Dedifferentiated amniotic fluid mesenchymal stem cell (primary cell): ENCODE data around the gene XPO6.

Experiments used
- DNase-seq: peaks from one replicate; pipeline ENCODE4 v3.0.0-alpha.2; 2016; ENCODE audit errors: extremely low spot score

XPO6 gene

DNA sequence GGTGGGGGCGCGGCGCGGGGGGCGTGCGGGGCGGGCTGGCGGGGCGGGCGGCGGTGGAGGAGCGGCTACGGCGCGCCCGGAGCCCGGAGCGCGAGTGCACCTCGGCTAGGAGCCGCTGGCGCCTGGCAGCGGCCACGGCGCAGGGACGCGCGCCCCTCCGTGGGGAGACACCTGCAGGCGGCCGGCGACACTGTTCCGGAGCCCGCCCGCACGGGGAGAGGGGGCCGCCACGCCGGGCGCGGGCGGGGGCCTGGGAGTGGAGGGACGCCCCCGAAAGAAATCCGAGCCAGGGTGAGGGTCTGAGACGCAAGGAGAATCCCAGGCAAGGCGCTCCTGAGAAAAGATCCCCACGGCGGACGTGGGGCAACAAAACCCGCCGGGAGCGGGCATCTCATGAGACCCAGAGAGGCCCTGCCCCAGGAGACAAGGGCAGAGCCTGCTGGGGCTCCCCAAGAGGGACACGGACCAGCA lies 148.1 kb downstream of the XPO6 start, which contains the start of gene GSG1L:
GSG1L (minus strand) TSS at position 124 of the 471 bp plus-strand sequence. CDS start 290 bp downstream, outside the sequence.
- DNase-seq = no peak

DNA sequence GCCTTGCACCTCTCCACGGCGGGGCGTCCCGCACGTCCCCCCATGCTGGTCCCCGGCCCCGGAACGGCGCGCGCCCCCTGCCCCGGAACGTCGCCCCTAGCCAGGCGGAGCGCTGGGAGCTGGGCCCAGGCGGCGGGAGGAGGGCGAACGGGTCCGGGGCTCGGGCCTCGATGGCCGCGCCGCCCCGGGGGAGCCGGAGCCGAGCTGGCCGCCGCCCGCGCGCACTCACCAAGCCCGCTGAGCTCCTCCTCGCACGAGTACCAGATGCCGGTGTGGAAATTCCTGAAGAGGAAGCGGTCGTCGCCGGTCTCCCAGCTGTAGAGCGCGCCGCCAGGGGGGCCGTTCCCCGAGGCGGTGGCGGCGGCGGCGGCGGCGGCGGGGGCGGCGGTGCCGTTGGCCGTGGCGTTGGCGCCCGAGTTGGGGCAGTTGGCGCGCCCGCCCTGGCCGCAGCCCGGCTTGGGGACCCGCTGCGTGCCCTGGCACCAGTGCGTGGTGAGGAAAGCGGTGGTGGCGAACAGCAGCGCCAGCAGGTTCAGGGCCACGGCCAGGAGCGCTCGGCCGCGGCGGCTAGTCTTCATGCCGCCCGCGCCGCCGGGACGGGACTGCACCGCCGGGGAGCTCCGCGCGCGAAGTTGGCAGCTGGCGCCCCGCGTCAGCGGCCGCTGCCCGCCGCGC lies 148.8 kb downstream of the XPO6 start:
- no peak for DNase-seq

DNA sequence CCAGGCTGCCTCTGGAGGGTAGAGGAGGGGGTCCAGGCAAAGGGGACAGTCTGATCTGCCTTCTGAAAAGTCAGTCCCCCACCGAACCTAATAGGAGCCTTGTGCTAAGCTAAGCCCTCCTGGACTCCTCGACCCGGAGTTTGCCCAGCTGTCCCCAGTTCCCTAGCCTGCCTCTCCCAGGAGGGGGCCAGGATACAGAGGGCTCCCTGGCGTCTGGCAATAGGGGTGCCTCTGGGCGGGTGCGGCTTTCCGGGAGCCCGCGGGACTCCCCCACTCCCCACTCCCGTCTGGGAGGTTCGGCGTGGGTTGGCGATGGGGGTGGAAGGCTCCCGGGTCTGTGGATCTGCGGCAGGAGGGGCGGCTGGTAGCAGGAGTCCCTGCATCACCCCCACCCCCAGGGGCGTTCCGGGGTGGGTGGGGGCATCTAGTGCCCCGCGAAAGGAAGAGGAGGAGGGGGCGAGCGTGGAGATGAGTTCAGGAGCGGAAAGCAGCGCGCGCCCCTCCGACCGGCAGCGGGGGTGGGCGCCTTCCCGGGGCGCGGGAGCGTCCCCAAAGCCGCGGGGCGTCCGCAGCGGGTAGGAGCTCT lies 149.4 kb downstream of the XPO6 start:
- DNase-seq = no peak

DNA sequence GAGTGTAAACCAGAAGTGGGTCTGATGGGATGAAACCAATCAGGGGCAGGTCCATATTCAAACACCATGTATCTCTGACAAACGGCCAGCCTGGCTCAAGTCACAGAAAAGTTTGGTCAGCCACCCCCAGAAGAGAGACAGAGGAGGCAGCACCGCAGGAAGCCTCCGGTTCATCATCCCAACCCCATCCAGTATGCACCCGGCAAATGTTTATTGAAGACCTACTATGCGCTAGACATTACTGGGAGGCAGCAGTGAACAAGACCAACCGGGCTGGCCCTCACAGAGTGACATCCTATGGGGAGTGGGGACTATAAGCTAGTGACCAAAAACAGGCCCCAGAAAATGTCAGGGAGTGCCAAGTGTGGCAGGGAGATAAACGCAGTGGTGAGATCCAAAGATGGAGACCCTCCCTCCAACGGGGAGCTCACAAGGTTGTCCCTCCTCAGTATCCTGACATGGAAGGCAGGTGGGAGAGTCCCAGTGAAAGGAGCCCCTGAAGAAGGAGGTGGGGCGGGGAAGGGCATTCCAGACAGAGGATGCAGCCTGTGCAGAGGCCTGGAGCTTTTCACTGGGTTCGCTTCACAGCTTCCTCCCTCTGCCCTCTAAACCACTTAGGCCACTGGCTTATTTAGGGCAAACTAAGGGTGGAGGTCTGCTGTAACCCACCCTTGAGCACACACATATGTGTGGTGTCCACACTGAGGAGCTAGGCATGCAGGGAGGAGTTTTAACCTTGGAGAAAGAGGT lies 150.2 kb downstream of the XPO6 start:
- DNase-seq = no peak

DNA sequence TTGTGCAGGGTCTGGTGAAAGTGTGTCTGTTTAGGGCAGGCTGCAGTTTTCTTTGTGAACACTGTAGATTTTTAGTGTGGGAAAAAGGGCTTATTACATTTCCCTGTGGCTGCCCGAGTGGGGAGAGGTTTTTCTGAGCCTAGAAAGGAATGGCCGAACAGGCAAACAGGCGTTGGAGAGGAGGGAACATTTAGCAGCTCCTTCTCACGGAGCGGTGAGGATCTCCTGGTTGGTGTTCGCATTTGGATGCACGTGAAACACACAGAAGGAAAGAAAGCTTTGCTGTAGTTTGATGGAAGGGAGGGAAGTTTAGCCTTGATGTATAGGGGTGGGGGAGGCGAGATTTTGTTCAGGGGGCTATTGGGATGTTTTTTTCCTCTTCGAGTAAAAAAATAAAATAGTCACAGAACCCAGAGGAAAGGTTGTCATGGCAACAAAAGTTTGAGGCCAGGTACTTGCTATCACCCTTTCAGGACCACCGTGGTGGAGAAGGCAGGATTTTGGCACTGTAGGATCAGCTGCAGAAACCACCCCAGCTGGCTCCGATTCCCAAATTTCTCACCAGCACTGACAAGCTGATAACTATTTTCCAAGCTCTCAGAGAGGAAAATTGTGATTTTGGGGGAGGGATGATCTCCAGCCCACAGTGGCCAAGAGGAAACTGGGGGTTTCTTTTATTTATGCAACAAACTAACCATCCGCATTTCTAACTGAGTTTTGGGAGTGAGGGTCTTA lies 151.8 kb downstream of the XPO6 start:
- no peak for DNase-seq

- no peak for DNase-seq
Observed at GRCh38 chr16:28058839-28059589, 152.8 kb downstream of the XPO6 start.

- DNase-seq = no peak
Observed at GRCh38 chr16:28057949-28058348, 153.8 kb downstream of the XPO6 start.

DNA sequence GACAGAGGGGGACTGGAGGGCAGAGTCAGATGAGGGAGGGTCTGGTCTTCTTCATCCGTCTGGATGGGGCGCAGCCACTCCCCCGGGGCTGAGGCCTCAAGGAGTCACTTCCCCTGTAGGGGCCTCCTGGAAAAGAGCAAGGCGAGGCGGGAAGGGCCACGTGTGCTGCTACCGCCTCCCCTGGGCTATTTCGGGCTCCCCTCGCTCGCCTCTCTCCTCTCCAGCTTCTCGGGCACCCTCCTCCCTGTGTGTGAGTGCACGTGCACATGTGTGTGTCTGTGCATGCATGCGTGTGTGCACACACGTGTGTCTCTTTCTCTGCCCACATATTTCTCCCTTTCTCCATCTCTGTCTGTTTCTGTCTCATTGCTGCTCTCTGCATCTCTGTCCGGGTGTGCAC lies 158.3 kb downstream of the XPO6 start:
- no peak for DNase-seq

GRCh38 chr16:28052274-28053128 lies 159.3 kb downstream of the XPO6 start:
- no peak for DNase-seq

DNA sequence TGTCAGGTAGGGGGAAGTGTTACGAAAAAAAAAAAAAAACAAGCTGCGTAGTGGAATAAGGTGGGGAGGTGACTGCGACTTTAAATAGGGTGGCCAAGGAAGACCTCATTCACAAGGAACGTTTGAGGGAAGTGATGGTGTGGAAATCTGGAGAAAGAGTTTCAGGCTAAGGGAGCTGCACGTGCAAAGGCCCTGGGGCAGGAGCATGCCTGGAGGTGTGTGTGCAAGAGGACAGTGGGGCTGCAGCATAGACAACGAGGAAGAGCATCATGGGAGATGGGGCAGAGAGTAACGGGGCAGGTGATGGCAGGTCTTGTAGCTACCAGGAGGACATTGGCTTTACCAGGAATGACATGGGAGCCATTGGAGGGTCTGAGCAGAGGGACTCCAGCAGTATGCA lies 160.3 kb downstream of the XPO6 start:
- DNase-seq = no peak
